Endothelial cell of umbilical vein (primary cell): ENCODE results near the gene HOXB5. TPM values are rescaled to one million over a fixed set of nuclear protein-coding genes. Genes with fewer than 3 reads are reported as not detected.

Experiments used
- BruUV-seq: library from RNA; stranded (reverse); fragments of 400-500 nt; replicated peaks from 2 replicates; lab custom pipeline; 2021; lab: Mats Ljungman, UMichigan
- CTCF ChIA-PET: fragments of 300-600, 350-600 bp; sonication (Branson Sonifier 250); formaldehyde crosslinking; loops from one replicate; lab custom pipeline; 2021; ENCODE audit warnings: antibody characterized with exemption, inconsistent platforms; lab: Charles Lee
- POLR2A ChIA-PET: fragments of 300-600, 350-600 bp; sonication (Branson Sonifier 250); formaldehyde crosslinking; loops from one replicate; lab custom pipeline; 2021; ENCODE audit warnings: antibody characterized with exemption, inconsistent platforms; lab: Charles Lee
- DNase-seq: peaks from one replicate; pipeline ENCODE4 v3.0.0-alpha.2; 2011; ENCODE audit warnings: low read depth, low spot score
- FAIRE-seq: peaks from 2 replicates; lab custom pipeline; 2011; peaks lifted over from hg19 to GRCh38; lab: Jason Lieb, UNC
- H2AFZ ChIP-seq: 2 replicates; pipeline ENCODE4 v1.6.0; 2012; ENCODE audit warnings: low read depth, low read length, control low read depth, inconsistent platforms
- H3K27ac ChIP-seq: 2 replicates; pipeline ENCODE4 v1.5.1; 2011; ENCODE audit warnings: low read depth, mild to moderate bottlenecking, control low read depth, low read length, moderate library complexity; ENCODE audit not compliant: insufficient read depth
- H3K27me3 ChIP-seq, 2 experiments: 2 replicates each; pipeline versions ENCODE4 v1.6.0 to v1.6.1; 2011; ENCODE audit warnings: low read length in 2 of 2, mixed read lengths in 1 of 2; ENCODE audit not compliant: control insufficient read depth in 2 of 2, insufficient read depth in 2 of 2
- H3K36me3 ChIP-seq, 2 experiments: 2 replicates in 1 of 2; 3 replicates in 1 of 2; pipeline ENCODE4 v1.5.1; 2011; ENCODE audit warnings: low read length in 2 of 2, mild to moderate bottlenecking in 1 of 2, moderate library complexity in 1 of 2; ENCODE audit not compliant: control insufficient read depth in 2 of 2, insufficient read depth in 2 of 2; ENCODE audit errors: extremely low read depth in 1 of 2
- H3K4me1 ChIP-seq: 3 replicates; pipeline ENCODE4 v1.5.1; 2011; ENCODE audit warnings: mild to moderate bottlenecking, low read length; ENCODE audit not compliant: control insufficient read depth, insufficient read depth; ENCODE audit errors: extremely low read depth
- H3K4me2 ChIP-seq: 2 replicates; pipeline ENCODE4 v1.6.1; 2011; ENCODE audit warnings: low read length, control low read depth, mixed read lengths; ENCODE audit not compliant: insufficient read depth
- H3K4me3 ChIP-seq, 3 experiments: fragments of 200-600 bp in 1 of 3; sonication (generic), shearing (Covaris generic) in 1 of 3; replicated peaks in 1 of 3; 2 replicates each; pipeline ENCODE4 v1.5.1; 2011 to 2016; ENCODE audit warnings: control low read depth in 3 of 3, low read length in 3 of 3, mild to moderate bottlenecking in 2 of 3, inconsistent platforms in 1 of 3, low read depth in 1 of 3, moderate library complexity in 1 of 3; ENCODE audit not compliant: insufficient read depth in 1 of 3
- H3K79me2 ChIP-seq: 2 replicates; pipeline ENCODE4 v1.6.0; 2012; ENCODE audit warnings: low read length, inconsistent platforms; ENCODE audit not compliant: control insufficient read depth, insufficient read depth
- H3K9ac ChIP-seq: replicated peaks from 2 replicates; pipeline ENCODE3; 2011; ENCODE audit warnings: low read length, control low read depth; ENCODE audit not compliant: insufficient read depth; ENCODE audit errors: extremely low read depth
- H3K9me1 ChIP-seq: replicated peaks from 3 replicates; pipeline ENCODE4 v1.6.0; 2011; ENCODE audit warnings: mild to moderate bottlenecking, low read length; ENCODE audit not compliant: control insufficient read depth, insufficient read depth; ENCODE audit errors: extremely low read depth
- H3K9me3 ChIP-seq: replicated peaks from 2 replicates; pipeline ENCODE4 v1.5.1; 2012; ENCODE audit warnings: low read length, inconsistent platforms; ENCODE audit not compliant: control insufficient read depth, insufficient read depth
- H4K20me1 ChIP-seq: replicated peaks from 2 replicates; pipeline ENCODE3; 2011; ENCODE audit warnings: mild to moderate bottlenecking, low read length; ENCODE audit not compliant: control insufficient read depth, insufficient read depth; ENCODE audit errors: extremely low read depth
- EZH2 ChIP-seq: IDR thresholded peaks from 2 replicates; pipeline ENCODE4 v1.6.1; 2012; ENCODE audit warnings: borderline replicate concordance, low read depth, mild to moderate bottlenecking, moderate library complexity, low read length, inconsistent platforms; ENCODE audit not compliant: severe bottlenecking
- FOS ChIP-seq: IDR thresholded peaks from 2 replicates; pipeline ENCODE4 v1.6.1; 2011; ENCODE audit warnings: mild to moderate bottlenecking, low read length, moderate library complexity, borderline replicate concordance; ENCODE audit not compliant: insufficient read depth
- GATA2 ChIP-seq: IDR thresholded peaks from 2 replicates; pipeline ENCODE4 v1.7.0; 2011; ENCODE audit warnings: low read depth, mild to moderate bottlenecking, moderate library complexity, mixed read lengths, low read length; ENCODE audit not compliant: insufficient read length, insufficient read depth
- JUN ChIP-seq: IDR thresholded peaks from 2 replicates; pipeline ENCODE4 v1.6.1; 2011; ENCODE audit warnings: borderline replicate concordance, low read depth; ENCODE audit not compliant: insufficient read length, insufficient read depth
- MYC ChIP-seq: IDR thresholded peaks from one replicate; pipeline ENCODE4 v1.6.1; 2011; ENCODE audit warnings: mild to moderate bottlenecking, low read depth, low read length
- POLR2A ChIP-seq: IDR thresholded peaks from 2 replicates; pipeline ENCODE4 v1.6.1; 2012; ENCODE audit warnings: low read depth, mild to moderate bottlenecking, control low read depth, low read length
- POLR2AphosphoS5 ChIP-seq: IDR thresholded peaks from 2 replicates; pipeline ENCODE4 v1.6.1; 2012; ENCODE audit warnings: low read depth, mild to moderate bottlenecking, control low read depth, low read length, moderate library complexity; ENCODE audit not compliant: insufficient read depth
- dilution Hi-C: fragments of 300-500 bp; cut with MboI; formaldehyde crosslinking; loops from one replicate; pipeline ENCODE4 v1.15.0; 2019; ENCODE audit warnings: low sequenced_read_pairs; ENCODE audit not compliant: extremely low pct_ligation_motif_present
- intact Hi-C: fragments of 100-400 bp; cut with micrococcal nuclease; formaldehyde crosslinking; loops from one replicate; pipeline ENCODE4 v1.10.0; 2022
- polyA plus RNA-seq, 4 experiments: library from polyadenylated mRNA; depleted of rRNA in 3 of 4; stranded (reverse) in 3 of 4; unstranded in 1 of 4; fragments of >200 nt; gene quantifications; 2 replicates each; pipeline versions ENCODE4 v1.2.1 to v1.2.3, GENCODE V29; 2011 to 2012; ENCODE audit warnings: missing spikeins in 1 of 4
- total RNA-seq: library from RNA; stranded (reverse); gene quantifications from 2 replicates; pipeline ENCODE4 v1.2.3, GENCODE V29; 2021
- TF ChIP-seq, protein P1 (sequence below): IDR thresholded peaks from 2 replicates; pipeline ENCODE4 v1.6.1; 2011; ENCODE audit not compliant: insufficient read depth, insufficient read length
- TF ChIP-seq, protein P2 (sequence below), 2 donors: IDR thresholded peaks; 1 replicate in 1 of 2; 2 replicates in 1 of 2; pipeline ENCODE4 v1.5.1; 2011; ENCODE audit warnings: low read length in 2 of 2, mild to moderate bottlenecking in 2 of 2, moderate library complexity in 2 of 2, control low read depth in 1 of 2, inconsistent platforms in 1 of 2, low read depth in 1 of 2; ENCODE audit not compliant: insufficient read depth in 1 of 2; ENCODE audit errors: extremely low read depth in 1 of 2

Gene HOXB5
- total and polyA plus RNA-seq, 2 donors (not counting 3 experiments of a cell fraction or from before 2014, with no cell fraction given) = 2.0 to 8.5 TPM

DNA sequence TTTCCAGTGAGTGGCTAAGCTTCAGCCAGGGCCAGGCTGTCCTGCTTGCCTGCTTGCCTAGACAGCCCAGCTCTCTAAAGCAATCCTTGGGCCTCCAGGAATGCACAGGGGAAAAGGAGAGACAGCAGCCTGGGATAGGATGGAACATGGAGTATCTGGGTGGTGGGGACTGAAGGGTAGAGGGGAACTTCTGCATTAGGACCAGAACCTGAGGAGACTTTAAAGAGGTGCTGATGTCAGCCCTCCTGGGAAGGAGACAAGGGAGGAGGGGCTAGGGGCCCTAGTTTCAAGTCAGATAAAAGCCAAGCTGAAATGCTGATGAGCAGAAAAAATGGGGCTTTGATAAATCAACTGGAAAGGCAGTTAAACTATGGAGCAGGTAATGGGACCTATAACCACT, 15.5 kb upstream of the HOXB5 start:
- H3K4me1 ChIP-seq = peaks cover 33% of the 10 kb centered on the region
- TF ChIP-seq MYC (no peak), EZH2 (no peak), POLR2A (no peak), FOS (no peak), POLR2AphosphoS5 (no peak), GATA2 (no peak), JUN (no peak)
- TF ChIP-seq, protein P1, sequence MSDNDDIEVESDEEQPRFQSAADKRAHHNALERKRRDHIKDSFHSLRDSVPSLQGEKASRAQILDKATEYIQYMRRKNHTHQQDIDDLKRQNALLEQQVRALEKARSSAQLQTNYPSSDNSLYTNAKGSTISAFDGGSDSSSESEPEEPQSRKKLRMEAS = no peak
- TF ChIP-seq, protein P2, sequence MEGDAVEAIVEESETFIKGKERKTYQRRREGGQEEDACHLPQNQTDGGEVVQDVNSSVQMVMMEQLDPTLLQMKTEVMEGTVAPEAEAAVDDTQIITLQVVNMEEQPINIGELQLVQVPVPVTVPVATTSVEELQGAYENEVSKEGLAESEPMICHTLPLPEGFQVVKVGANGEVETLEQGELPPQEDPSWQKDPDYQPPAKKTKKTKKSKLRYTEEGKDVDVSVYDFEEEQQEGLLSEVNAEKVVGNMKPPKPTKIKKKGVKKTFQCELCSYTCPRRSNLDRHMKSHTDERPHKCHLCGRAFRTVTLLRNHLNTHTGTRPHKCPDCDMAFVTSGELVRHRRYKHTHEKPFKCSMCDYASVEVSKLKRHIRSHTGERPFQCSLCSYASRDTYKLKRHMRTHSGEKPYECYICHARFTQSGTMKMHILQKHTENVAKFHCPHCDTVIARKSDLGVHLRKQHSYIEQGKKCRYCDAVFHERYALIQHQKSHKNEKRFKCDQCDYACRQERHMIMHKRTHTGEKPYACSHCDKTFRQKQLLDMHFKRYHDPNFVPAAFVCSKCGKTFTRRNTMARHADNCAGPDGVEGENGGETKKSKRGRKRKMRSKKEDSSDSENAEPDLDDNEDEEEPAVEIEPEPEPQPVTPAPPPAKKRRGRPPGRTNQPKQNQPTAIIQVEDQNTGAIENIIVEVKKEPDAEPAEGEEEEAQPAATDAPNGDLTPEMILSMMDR (IDR thresholded peaks at IDR 0.05; ENCODE audit: extremely low read depth in 1 of 2, insufficient read depth in 1 of 2, low read depth in 1 of 2, low read length in 2 of 2) = no peak
- intact Hi-C loops (no loop called here), dilution Hi-C loops (no loop called here)
- peak overlapping the region; percentile 85 for H3K4me2 ChIP-seq
- H4K20me1 ChIP-seq = no peaks in the 10 kb centered on the region
- POLR2A ChIA-PET = interaction anchor here (1.5 kb wide), 1 partner anchor 39 kb away, joined by 3 read pairs; no protein-coding TSS in a partner anchor
- no peaks in the 10 kb centered on the region for H3K9me1 ChIP-seq
- no peaks in the 10 kb centered on the region for H3K9me3 ChIP-seq
- peaks cover 26% of the 10 kb centered on the region for H3K79me2 ChIP-seq
- no peak overlapping the region for H3K9ac ChIP-seq
- no peaks in the 10 kb centered on the region for H3K36me3 ChIP-seq
- no peak overlapping the region for H3K27ac ChIP-seq
- CTCF ChIA-PET = interaction anchor here (0.9 to 1.3 kb wide), 6 partner anchors 8 to 301 kb away, joined by 3 read pairs; no protein-coding TSS in a partner anchor
- no peaks in the 10 kb centered on the region for H3K27me3 ChIP-seq
- DNase-seq = no peak
- H3K4me3 ChIP-seq = no peak overlapping the region
- BruUV-seq = no TSS peak
- FAIRE-seq = no peak
- no peak overlapping the region for H2AFZ ChIP-seq
